ENCODE data around the gene HDGF.
A peak's percentile ranks its signal among the peaks of the same experiment; 100 is the strongest.

Gene HDGF

GRCh38 chr1:156745881-156746280 lies 5.6 kb downstream of the HDGF start:
- DNase-seq: no peak

- no peak for DNase-seq
Observed at GRCh38 chr1:156744786-156745419, 6.6 kb downstream of the HDGF start.

- DNase-seq: no peak
Observed at GRCh38 chr1:156744344-156744743, 7.1 kb downstream of the HDGF start.

GRCh38 chr1:156743367-156744302 lies 7.8 kb downstream of the HDGF start:
- DNase-seq: no peak

- DNase-seq: no peak
Observed at GRCh38 chr1:156742801-156743200, 8.7 kb downstream of the HDGF start.

GRCh38 chr1:156742017-156742416 lies 9.5 kb downstream of the HDGF start:
- no peak for DNase-seq

- no peak for DNase-seq
Observed at GRCh38 chr1:156741481-156741983, 9.9 kb downstream of the HDGF start.

- DNase-seq: peak; percentile 99
Observed at GRCh38 chr1:156740741-156741480, 10.6 kb downstream of the HDGF start, which contains the start of gene MRPL24. MRPL24 (minus strand) TSS chr1:156741088; CDS start chr1:156738704, 2,384 bp downstream.

GRCh38 chr1:156740237-156740740 lies 11.2 kb downstream of the HDGF start:
- no peak for DNase-seq

GRCh38 chr1:156738916-156739315 lies 12.6 kb downstream of the HDGF start:
- no peak for DNase-seq

- DNase-seq: no peak
Observed at GRCh38 chr1:156738407-156738806, 13.1 kb downstream of the HDGF start.

GRCh38 chr1:156733989-156734584 lies 17.4 kb downstream of the HDGF start:
- no peak for DNase-seq

- peak; percentile 97 for DNase-seq
Observed at GRCh38 chr1:156728599-156729462, 22.6 kb downstream of the HDGF start, which contains the start of gene ISG20L2. ISG20L2 (minus strand) TSS chr1:156728766; CDS start chr1:156727652, 1,114 bp downstream.

GRCh38 chr1:156727926-156728598 lies 23.4 kb downstream of the HDGF start, which contains the start of gene METTL25B:
METTL25B (plus strand) TSS chr1:156728469; CDS start chr1:156729105, 636 bp downstream.
- peak; percentile 89 for DNase-seq

GRCh38 chr1:156727492-156727891 lies 24.0 kb downstream of the HDGF start:
- DNase-seq: no peak

- DNase-seq: peak; percentile 57
Observed at GRCh38 chr1:156726549-156727226, 24.8 kb downstream of the HDGF start.

GRCh38 chr1:156725683-156726280 lies 25.7 kb downstream of the HDGF start:
- peak; percentile 92 for DNase-seq

GRCh38 chr1:156721535-156721934 lies 29.9 kb downstream of the HDGF start:
- DNase-seq: no peak

- no peak for DNase-seq
Observed at GRCh38 chr1:156721131-156721530, 30.3 kb downstream of the HDGF start.
